Glomerular visceral epithelial cell (primary cell): ENCODE results near the gene BBC3.
"Not testable (repeated sequence)": the region's sequence is repeated elsewhere in the genome, so short reads cannot be mapped to it uniquely, and the experiment has no call there.

Experiments
- DNase-seq: peaks from one replicate; pipeline ENCODE4 v3.0.0-alpha.2; 2016; ENCODE audit errors: extremely low spot score

Gene BBC3, protein sequence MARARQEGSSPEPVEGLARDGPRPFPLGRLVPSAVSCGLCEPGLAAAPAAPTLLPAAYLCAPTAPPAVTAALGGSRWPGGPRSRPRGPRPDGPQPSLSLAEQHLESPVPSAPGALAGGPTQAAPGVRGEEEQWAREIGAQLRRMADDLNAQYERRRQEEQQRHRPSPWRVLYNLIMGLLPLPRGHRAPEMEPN

GRCh38 chr19:47230921-47231214 lies at the start of gene BBC3:
TSS of gene BBC3 (minus strand) at chr19:47231199. CDS start at chr19:47228431, 2,768 bp downstream.
- no peak for DNase-seq

GRCh38 chr19:47280183-47280797 lies 49.3 kb upstream of the BBC3 start:
- DNase-seq = no peak

DNA sequence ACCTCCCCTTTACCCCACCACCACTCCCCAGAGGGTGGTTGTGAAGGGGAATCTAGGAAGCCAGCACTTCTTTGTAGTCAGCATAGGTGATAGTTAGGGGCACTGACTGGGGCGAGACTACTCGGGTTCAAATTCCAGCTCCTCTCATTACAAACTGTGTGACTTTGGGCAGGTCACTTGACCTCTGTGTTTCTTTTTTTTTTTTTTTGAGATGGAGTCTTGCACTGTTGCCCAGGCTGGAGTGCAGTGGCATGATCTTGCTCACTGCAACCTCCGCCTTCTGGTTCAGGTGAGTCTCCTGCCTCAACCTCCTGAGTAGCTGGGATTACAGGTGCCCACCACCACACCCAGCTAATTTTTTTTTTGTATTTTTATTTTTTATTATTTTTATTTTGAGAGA lies 45.5 kb upstream of the BBC3 start:
- not testable (repeated sequence) for DNase-seq

- no peak for DNase-seq
Measured at GRCh38 chr19:47275791-47276461, 44.9 kb upstream of the BBC3 start.

DNA sequence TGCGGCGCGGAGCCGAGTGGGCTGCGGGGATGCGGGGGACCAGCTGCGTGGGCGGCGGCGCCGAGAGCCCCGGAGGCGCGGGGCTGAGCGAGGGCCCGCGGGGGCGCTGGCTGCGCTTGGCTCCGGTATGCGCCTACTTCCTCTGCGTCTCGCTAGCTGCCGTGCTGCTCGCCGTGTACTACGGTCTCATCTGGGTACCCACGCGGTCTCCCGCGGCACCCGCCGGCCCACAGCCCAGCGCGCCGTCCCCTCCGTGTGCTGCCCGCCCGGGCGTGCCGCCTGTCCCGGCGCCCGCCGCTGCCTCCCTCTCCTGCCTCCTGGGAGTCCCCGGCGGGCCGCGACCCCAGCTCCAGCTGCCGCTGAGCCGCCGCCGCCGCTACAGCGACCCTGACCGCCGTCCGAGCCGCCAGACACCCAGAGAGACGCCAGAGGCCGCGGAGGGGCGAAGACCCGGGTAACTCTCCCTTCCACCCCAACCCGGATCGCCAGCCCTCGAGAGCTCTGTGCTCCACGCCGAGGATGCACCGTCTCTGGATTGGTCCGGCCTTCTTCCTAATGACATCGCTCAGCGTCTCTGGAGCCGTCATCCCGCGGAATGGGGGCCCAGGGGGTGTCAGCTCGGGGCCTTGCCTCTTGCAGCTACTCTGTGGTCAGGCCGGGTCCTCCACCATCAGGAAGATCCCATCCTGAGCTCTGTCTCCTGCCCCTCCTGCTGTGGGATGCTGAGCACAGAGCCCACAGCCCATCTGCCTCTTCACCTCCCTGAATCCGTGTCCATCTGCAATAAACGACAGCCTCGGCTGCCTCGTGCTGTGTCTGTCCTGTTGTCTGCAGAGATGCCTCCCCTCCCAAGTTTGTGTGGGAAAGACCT lies 44.1 kb upstream of the BBC3 start:
- no peak for DNase-seq

DNA sequence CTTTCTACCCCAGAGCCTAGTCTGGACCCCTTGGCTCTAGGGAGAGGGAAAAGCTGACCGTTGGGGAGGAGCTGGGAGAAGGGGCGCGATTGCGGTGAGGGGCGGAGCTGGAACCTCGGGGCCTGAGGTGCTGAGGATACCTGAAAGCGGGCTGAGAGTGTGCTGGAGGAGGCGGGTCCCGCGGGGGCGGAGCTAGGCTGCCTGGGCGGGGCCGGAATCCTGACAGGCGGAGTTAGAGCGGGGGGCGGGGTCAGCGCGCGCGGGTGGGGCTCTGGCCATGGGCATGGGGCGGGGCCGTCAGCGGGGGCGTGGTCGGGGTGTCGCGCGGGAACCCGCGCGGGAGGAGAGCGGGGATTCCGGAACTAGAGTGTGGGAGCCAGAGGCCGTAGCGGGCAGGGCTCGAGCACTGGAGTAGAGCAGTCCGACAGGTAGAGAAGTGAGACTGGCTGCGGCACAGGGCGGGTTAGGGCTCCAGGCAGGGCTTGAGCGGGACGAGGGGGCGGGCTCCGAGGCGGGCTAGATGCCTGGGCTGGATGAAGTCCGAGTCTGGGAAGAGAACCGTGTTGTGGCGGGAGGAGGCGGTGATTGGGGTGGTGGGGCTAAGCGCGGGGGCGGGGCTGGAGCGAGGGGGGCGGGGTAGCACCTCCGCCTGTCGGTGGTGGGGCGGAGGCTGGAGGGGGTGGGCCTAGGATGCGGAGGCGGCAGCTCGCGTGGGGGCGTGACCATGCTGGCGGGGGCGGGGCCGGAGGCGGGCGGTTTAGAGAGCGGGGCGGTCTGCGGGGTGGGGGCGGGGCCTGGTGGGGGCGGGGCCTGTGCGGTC lies 43.3 kb upstream of the BBC3 start, which contains the start of gene INAFM1:
Gene INAFM1, plus strand, starts transcription at position 815 of the 820 bp plus-strand sequence. CDS start 35 bp downstream, outside the sequence.
- DNase-seq = peak; percentile 98

GRCh38 chr19:47273313-47274070 lies 42.5 kb upstream of the BBC3 start:
- DNase-seq = peak; percentile 95

DNA sequence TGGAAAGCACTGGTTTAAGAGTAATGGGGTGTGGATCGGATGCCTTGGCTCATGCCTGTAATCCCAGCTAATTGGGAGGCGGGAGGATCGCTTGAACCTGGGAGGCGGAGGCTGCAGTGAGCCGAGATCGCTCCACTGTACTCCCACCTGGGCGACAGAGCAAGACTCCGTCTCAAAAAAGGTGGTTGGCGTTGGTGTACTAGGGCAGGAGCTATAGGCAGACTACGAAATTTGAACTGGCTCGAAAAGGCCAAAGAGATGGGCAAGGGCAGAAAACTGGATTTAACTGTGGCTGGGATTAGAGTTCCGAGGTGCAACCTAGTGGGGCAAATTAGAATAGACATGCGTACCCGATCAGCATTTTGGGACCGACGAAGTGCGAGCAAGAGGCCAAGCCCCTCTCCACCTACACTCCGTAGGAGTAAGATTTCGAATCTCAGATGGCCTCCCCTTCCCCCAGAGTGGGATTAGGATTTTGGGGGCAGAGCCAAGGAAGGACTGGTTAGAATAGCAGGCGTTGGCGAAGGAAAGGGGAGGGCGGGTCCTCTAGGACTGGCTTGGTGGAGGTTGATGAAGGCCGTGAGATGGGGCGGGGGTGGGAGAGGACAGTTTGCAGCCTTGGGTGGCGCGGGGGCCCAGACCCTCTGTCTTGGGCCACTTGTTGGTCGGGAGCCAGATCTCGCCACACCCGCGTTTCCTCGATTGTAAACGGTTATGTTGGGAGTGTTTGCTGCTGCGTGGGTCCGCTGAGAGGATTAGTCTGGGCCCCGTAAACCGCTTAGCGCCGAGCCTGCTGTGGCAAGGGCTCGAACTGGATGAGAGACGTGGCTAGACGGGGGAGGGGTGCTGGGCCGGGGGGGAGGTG lies 41.7 kb upstream of the BBC3 start:
- no peak for DNase-seq

GRCh38 chr19:47271949-47272348 lies 41.0 kb upstream of the BBC3 start:
- no peak for DNase-seq

- DNase-seq = no peak
Measured at GRCh38 chr19:47270408-47270807, 39.4 kb upstream of the BBC3 start.

- no peak for DNase-seq
Measured at GRCh38 chr19:47269596-47269995, 38.6 kb upstream of the BBC3 start.

- no peak for DNase-seq
Measured at GRCh38 chr19:47268028-47268427, 37.0 kb upstream of the BBC3 start.

GRCh38 chr19:47267350-47267759 lies 36.4 kb upstream of the BBC3 start:
- no peak for DNase-seq

- no peak for DNase-seq
Measured at GRCh38 chr19:47266401-47266941, 35.5 kb upstream of the BBC3 start.

DNA sequence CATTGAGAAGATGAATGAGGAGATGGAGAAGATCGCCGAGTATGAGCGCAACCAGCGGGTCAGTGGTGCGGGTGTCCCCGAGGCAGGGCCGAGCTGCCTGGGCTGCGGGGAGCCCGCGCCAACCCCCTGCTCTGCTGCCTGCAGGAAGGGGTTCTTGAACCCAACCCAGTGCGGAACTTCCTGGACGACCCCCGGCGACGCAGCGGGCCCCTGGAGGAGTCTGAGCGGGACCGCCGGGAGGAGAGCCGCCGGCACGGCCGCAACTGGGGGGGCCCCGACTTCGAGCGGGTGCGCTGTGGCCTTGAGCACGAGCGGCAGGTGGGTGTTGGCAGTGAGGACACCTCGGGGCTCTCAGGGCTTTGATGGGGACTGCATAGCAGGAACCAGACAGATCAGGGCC lies 33.6 kb upstream of the BBC3 start:
- DNase-seq = no peak

DNA sequence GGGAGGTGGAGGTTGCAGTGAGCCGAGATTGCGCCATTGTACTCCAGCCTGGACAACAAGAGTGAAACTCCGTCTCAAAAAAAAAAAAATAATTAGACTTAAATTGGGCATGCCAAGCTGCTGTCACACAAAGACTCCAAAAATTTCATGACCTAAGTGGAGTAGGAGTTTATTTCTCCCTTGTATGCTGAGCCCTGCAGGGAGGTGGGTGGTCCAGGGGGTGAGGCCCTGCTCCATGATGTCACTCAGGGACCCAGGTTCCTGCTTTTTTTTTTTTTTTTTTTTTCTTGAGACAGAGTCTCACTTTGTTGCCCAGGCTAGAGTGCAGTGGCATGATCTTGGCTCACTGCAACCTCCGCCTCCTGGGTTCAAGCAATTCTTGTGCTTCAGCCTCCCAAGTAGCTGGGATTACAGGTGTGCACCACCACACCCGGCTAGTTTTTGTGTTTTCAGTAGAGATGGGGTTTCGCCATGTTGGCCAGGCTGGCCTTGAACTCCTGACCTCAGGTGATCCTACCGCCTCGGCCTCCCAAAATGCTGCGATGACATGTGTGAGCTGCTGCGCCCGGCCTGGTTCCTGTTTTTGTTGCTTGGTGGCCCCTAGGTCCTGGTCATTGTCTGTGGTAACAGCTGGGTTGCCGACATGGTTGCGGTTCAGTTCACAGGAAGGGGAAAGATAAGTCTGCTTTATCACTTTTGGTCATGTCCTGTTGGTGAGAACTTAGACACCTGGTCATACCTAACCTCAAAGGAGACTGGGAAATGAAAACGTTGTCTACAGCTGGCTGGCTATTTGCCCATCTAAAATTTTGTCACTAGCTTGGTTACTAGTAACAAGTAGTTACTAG lies 31.2 kb upstream of the BBC3 start:
- DNase-seq = not testable (repeated sequence)

DNA sequence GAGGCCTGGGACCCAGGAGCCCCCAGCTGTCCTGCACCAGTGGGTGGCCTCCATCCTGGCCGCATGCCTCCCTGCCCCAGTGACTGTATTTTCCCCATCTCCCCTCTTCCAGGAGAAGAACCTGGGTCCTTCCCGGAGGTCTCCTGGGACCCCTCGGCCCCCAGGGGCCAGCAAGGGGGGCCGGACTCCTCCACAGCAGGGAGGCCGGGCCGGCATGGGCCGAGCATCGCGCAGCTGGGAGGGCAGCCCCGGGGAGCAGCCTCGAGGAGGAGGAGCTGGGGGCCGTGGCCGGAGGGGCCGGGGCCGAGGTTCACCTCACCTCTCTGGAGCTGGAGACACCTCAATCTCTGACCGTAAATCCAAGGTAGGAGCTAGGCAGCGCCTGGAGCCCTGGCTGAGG lies 29.5 kb upstream of the BBC3 start:
- no peak for DNase-seq

- no peak for DNase-seq
Measured at GRCh38 chr19:47258895-47259555, 28.0 kb upstream of the BBC3 start.
